ENCODE data around the gene GLB1L.

The GLB1L gene

GRCh38 chr2:219279151-219279915 is 34.1 kb upstream of the GLB1L start, which contains the start of gene DNAJB2:
Gene DNAJB2, plus strand, starts transcription at chr2:219279366. Its CDS starts 468 bp downstream, at chr2:219279834.
- Histone ChIP-seq H2AK5ac (ENCODE audit: low read length) (peak within 1 kb of the TSS; percentile 24), H3K27ac (ENCODE audit: low read depth, low read length) (peak within 1 kb of the TSS; percentile 99), H3K23ac (ENCODE audit: low read length) (peak within 1 kb of the TSS; percentile 83), H2BK15ac (replicated peaks; ENCODE audit: low read depth) (no peak within 1 kb of the TSS), H3K4me1 (ENCODE audit: control insufficient read depth, low read depth, low read length) (peaks cover 21% of the 10 kb centered on the region), H3K27me3 (ENCODE audit: insufficient read depth, low read length, poor library complexity) (no peaks in the 10 kb centered on the region), H3K79me1 (ENCODE audit: low read length) (no peaks in the 10 kb centered on the region), H3K4me2 (ENCODE audit: low read length) (peak within 1 kb of the TSS; percentile 71), H3K4me3 (ENCODE audit: low read length) (peak within 1 kb of the TSS; percentile 15), H3K79me2 (ENCODE audit: control insufficient read depth, insufficient read depth, low read length) (no peaks in the 10 kb centered on the region), H2BK5ac (ENCODE audit: low read length) (peak within 1 kb of the TSS; percentile 88), H3K56ac (ENCODE audit: low read length) (peak within 1 kb of the TSS; percentile 87), H2BK120ac (ENCODE audit: low read depth, low read length) (peak within 1 kb of the TSS; percentile 96), H3K9ac (ENCODE audit: low read length) (peak within 1 kb of the TSS; percentile 74), H4K8ac (ENCODE audit: low read depth, low read length) (peak within 1 kb of the TSS; percentile 95), H3K36me3 (ENCODE audit: control insufficient read depth, insufficient read depth, low read length) (no peaks in the 10 kb centered on the region), H3K4ac (ENCODE audit: low read depth, low read length) (peak within 1 kb of the TSS; percentile 61), H3K18ac (ENCODE audit: low read length) (peak within 1 kb of the TSS; percentile 88), H4K5ac (ENCODE audit: low read length) (no peak within 1 kb of the TSS)
- peak; percentile 99 for DNase-seq
- no CpG with 5 or more reads among the region's 65 CpGs for WGBS (ENCODE audit: extremely low coverage, insufficient coverage, low lambda C conversion rate)

- H3K79me2 ChIP-seq (ENCODE audit: control insufficient read depth, insufficient read depth, low read length): no peaks in the 10 kb centered on the region
- no peak overlapping the region for H4K5ac ChIP-seq (ENCODE audit: low read length)
- H3K79me1 ChIP-seq (ENCODE audit: low read length): no peaks in the 10 kb centered on the region
- no peak overlapping the region for H2AK5ac ChIP-seq (ENCODE audit: low read length)
- WGBS (ENCODE audit: extremely low coverage, insufficient coverage, low lambda C conversion rate): no CpG with 5 or more reads among the region's 9 CpGs
- peak overlapping the region; percentile 56 for H3K4me2 ChIP-seq (ENCODE audit: low read length)
- H3K4me3 ChIP-seq (ENCODE audit: low read length): peak overlapping the region; percentile 10
- H4K8ac ChIP-seq (ENCODE audit: low read depth, low read length): peak overlapping the region; percentile 29
- no peaks in the 10 kb centered on the region for H3K36me3 ChIP-seq (ENCODE audit: control insufficient read depth, insufficient read depth, low read length)
- H3K27me3 ChIP-seq (ENCODE audit: insufficient read depth, low read length, poor library complexity): no peaks in the 10 kb centered on the region
- H2BK120ac ChIP-seq (ENCODE audit: low read depth, low read length): no peak overlapping the region
- H2BK5ac ChIP-seq (ENCODE audit: low read length): peak overlapping the region; percentile 66
- peaks cover 24% of the 10 kb centered on the region for H3K4me1 ChIP-seq (ENCODE audit: control insufficient read depth, low read depth, low read length)
- H3K56ac ChIP-seq (ENCODE audit: low read length): peak overlapping the region; percentile 28
- H3K9ac ChIP-seq (ENCODE audit: low read length): peak overlapping the region; percentile 74
- no peak overlapping the region for H2BK15ac ChIP-seq (replicated peaks; ENCODE audit: low read depth)
- no peak for DNase-seq
- peak overlapping the region; percentile 61 for H3K4ac ChIP-seq (ENCODE audit: low read depth, low read length)
- peak overlapping the region; percentile 94 for H3K27ac ChIP-seq (ENCODE audit: low read depth, low read length)
- peak overlapping the region; percentile 83 for H3K23ac ChIP-seq (ENCODE audit: low read length)
- H3K18ac ChIP-seq (ENCODE audit: low read length): peak overlapping the region; percentile 73
Measured at GRCh38 chr2:219278655-219279150, 33.5 kb upstream of the GLB1L start.

GRCh38 chr2:219277703-219278654 is 32.7 kb upstream of the GLB1L start:
- no CpG with 5 or more reads among the region's 25 CpGs for WGBS (ENCODE audit: extremely low coverage, insufficient coverage, low lambda C conversion rate)
- H3K4ac ChIP-seq (ENCODE audit: low read depth, low read length): peak overlapping the region; percentile 61
- H3K4me3 ChIP-seq (ENCODE audit: low read length): no peak overlapping the region

GRCh38 chr2:219274361-219274921 is 29.2 kb upstream of the GLB1L start:
- H3K4ac ChIP-seq (ENCODE audit: low read depth, low read length): peak overlapping the region; percentile 4
- no CpG with 5 or more reads among the region's 6 CpGs for WGBS (ENCODE audit: extremely low coverage, insufficient coverage, low lambda C conversion rate)
- no peak overlapping the region for H2AK5ac ChIP-seq (ENCODE audit: low read length)
- H3K27me3 ChIP-seq (ENCODE audit: insufficient read depth, low read length, poor library complexity): no peaks in the 10 kb centered on the region
- no peak overlapping the region for H3K23ac ChIP-seq (ENCODE audit: low read length)
- no peak overlapping the region for H3K9ac ChIP-seq (ENCODE audit: low read length)
- peak overlapping the region; percentile 88 for H3K27ac ChIP-seq (ENCODE audit: low read depth, low read length)
- H3K79me1 ChIP-seq (ENCODE audit: low read length): no peaks in the 10 kb centered on the region
- peak overlapping the region; percentile 49 for H3K56ac ChIP-seq (ENCODE audit: low read length)
- H4K5ac ChIP-seq (ENCODE audit: low read length): no peak overlapping the region
- H2BK120ac ChIP-seq (ENCODE audit: low read depth, low read length): no peak overlapping the region
- H3K18ac ChIP-seq (ENCODE audit: low read length): peak overlapping the region; percentile 17
- H4K8ac ChIP-seq (ENCODE audit: low read depth, low read length): no peak overlapping the region
- no peak overlapping the region for H2BK15ac ChIP-seq (replicated peaks; ENCODE audit: low read depth)
- H3K36me3 ChIP-seq (ENCODE audit: control insufficient read depth, insufficient read depth, low read length): no peaks in the 10 kb centered on the region
- H3K4me1 ChIP-seq (ENCODE audit: control insufficient read depth, low read depth, low read length): peaks cover 10% of the 10 kb centered on the region
- H2BK5ac ChIP-seq (ENCODE audit: low read length): no peak overlapping the region
- no peaks in the 10 kb centered on the region for H3K79me2 ChIP-seq (ENCODE audit: control insufficient read depth, insufficient read depth, low read length)
- peak; percentile 98 for DNase-seq
- no peak overlapping the region for H3K4me3 ChIP-seq (ENCODE audit: low read length)
- H3K4me2 ChIP-seq (ENCODE audit: low read length): no peak overlapping the region

More at GRCh38 chr2:219277703-219278654, 32.7 kb upstream of the GLB1L start:
- H3K79me2 ChIP-seq (ENCODE audit: control insufficient read depth, insufficient read depth, low read length): no peaks in the 10 kb centered on the region
- H3K27me3 ChIP-seq (ENCODE audit: insufficient read depth, low read length, poor library complexity): no peaks in the 10 kb centered on the region
- H3K4me1 ChIP-seq (ENCODE audit: control insufficient read depth, low read depth, low read length): peaks cover 24% of the 10 kb centered on the region
- H3K56ac ChIP-seq (ENCODE audit: low read length): peak overlapping the region; percentile 52
- no peak overlapping the region for H3K4me2 ChIP-seq (ENCODE audit: low read length)
- H3K9ac ChIP-seq (ENCODE audit: low read length): peak overlapping the region; percentile 74
- H3K27ac ChIP-seq (ENCODE audit: low read depth, low read length): peak overlapping the region; percentile 94
- no peaks in the 10 kb centered on the region for H3K79me1 ChIP-seq (ENCODE audit: low read length)
- no peak overlapping the region for H2BK15ac ChIP-seq (replicated peaks; ENCODE audit: low read depth)
- H3K23ac ChIP-seq (ENCODE audit: low read length): peak overlapping the region; percentile 83
- peak overlapping the region; percentile 63 for H2BK120ac ChIP-seq (ENCODE audit: low read depth, low read length)
- peak; percentile 94 for DNase-seq
- H3K18ac ChIP-seq (ENCODE audit: low read length): peak overlapping the region; percentile 73
- peak overlapping the region; percentile 66 for H2BK5ac ChIP-seq (ENCODE audit: low read length)
- peak overlapping the region; percentile 29 for H4K8ac ChIP-seq (ENCODE audit: low read depth, low read length)
- H4K5ac ChIP-seq (ENCODE audit: low read length): no peak overlapping the region
- no peaks in the 10 kb centered on the region for H3K36me3 ChIP-seq (ENCODE audit: control insufficient read depth, insufficient read depth, low read length)
- H2AK5ac ChIP-seq (ENCODE audit: low read length): no peak overlapping the region

- H2BK15ac ChIP-seq (replicated peaks; ENCODE audit: low read depth): no peak overlapping the region
- peak overlapping the region; percentile 6 for H2BK5ac ChIP-seq (ENCODE audit: low read length)
- H3K56ac ChIP-seq (ENCODE audit: low read length): peak overlapping the region; percentile 49
- no CpG with 5 or more reads among the region's 3 CpGs for WGBS (ENCODE audit: extremely low coverage, insufficient coverage, low lambda C conversion rate)
- DNase-seq: peak; percentile 86
- no peaks in the 10 kb centered on the region for H3K36me3 ChIP-seq (ENCODE audit: control insufficient read depth, insufficient read depth, low read length)
- H2BK120ac ChIP-seq (ENCODE audit: low read depth, low read length): no peak overlapping the region
- H3K4me2 ChIP-seq (ENCODE audit: low read length): no peak overlapping the region
- H3K4me3 ChIP-seq (ENCODE audit: low read length): no peak overlapping the region
- H3K4me1 ChIP-seq (ENCODE audit: control insufficient read depth, low read depth, low read length): peaks cover 10% of the 10 kb centered on the region
- H3K79me1 ChIP-seq (ENCODE audit: low read length): no peaks in the 10 kb centered on the region
- no peaks in the 10 kb centered on the region for H3K79me2 ChIP-seq (ENCODE audit: control insufficient read depth, insufficient read depth, low read length)
- H2AK5ac ChIP-seq (ENCODE audit: low read length): no peak overlapping the region
- H3K4ac ChIP-seq (ENCODE audit: low read depth, low read length): peak overlapping the region; percentile 4
- H3K23ac ChIP-seq (ENCODE audit: low read length): no peak overlapping the region
- no peaks in the 10 kb centered on the region for H3K27me3 ChIP-seq (ENCODE audit: insufficient read depth, low read length, poor library complexity)
- peak overlapping the region; percentile 88 for H3K27ac ChIP-seq (ENCODE audit: low read depth, low read length)
- no peak overlapping the region for H4K8ac ChIP-seq (ENCODE audit: low read depth, low read length)
- no peak overlapping the region for H3K9ac ChIP-seq (ENCODE audit: low read length)
- H4K5ac ChIP-seq (ENCODE audit: low read length): no peak overlapping the region
- H3K18ac ChIP-seq (ENCODE audit: low read length): peak overlapping the region; percentile 17
Measured at GRCh38 chr2:219273937-219274336, 28.7 kb upstream of the GLB1L start.
